HG02938 (cell line): ENCODE measurements around the gene GNB2.

Source experiments
- ATAC-seq: cut with Tn5 transposase; IDR thresholded peaks from one replicate; pipeline ENCODE4 v1.9.1; 2021; ENCODE audit warnings: mild to moderate bottlenecking, moderate library complexity; ENCODE audit not compliant: unreplicated experiment

The GNB2 gene

GRCh38 chr7:100680576-100681271 is 7.2 kb downstream of the GNB2 start:
- ATAC-seq = no peak

GRCh38 chr7:100681491-100682227 is 8.1 kb downstream of the GNB2 start:
- no peak for ATAC-seq

GRCh38 chr7:100682228-100682741 is 8.7 kb downstream of the GNB2 start:
- ATAC-seq = no peak

GRCh38 chr7:100682991-100683658 is 9.6 kb downstream of the GNB2 start:
- ATAC-seq = no peak

- no peak for ATAC-seq
Observed at GRCh38 chr7:100683659-100684533, 10.4 kb downstream of the GNB2 start.

- no peak for ATAC-seq
Observed at GRCh38 chr7:100684534-100685042, 11.0 kb downstream of the GNB2 start.

GRCh38 chr7:100685049-100685605 is 11.6 kb downstream of the GNB2 start:
- no peak for ATAC-seq

- ATAC-seq = no peak
Observed at GRCh38 chr7:100685631-100686145, 12.1 kb downstream of the GNB2 start.

- ATAC-seq = no peak
Observed at GRCh38 chr7:100686201-100686821, 12.8 kb downstream of the GNB2 start.

- no peak for ATAC-seq
Observed at GRCh38 chr7:100686822-100687211, 13.3 kb downstream of the GNB2 start.

GRCh38 chr7:100687261-100687660 is 13.7 kb downstream of the GNB2 start:
- no peak for ATAC-seq

- ATAC-seq = no peak
Observed at GRCh38 chr7:100687751-100688300, 14.3 kb downstream of the GNB2 start.

- no peak for ATAC-seq
Observed at GRCh38 chr7:100688326-100688860, 14.9 kb downstream of the GNB2 start.

- ATAC-seq = no peak
Observed at GRCh38 chr7:100689230-100690135, 15.9 kb downstream of the GNB2 start.

GRCh38 chr7:100691676-100692577 is 18.4 kb downstream of the GNB2 start:
- no peak for ATAC-seq

- no peak for ATAC-seq
Observed at GRCh38 chr7:100692578-100692961, 19.0 kb downstream of the GNB2 start.
